Stimulated activated CD8-positive, alpha-beta memory T cell treated with anti-CD3 and anti-CD28 coated beads, Interleukin-15, amount 100 ng/mL, for 24 hours (primary cell): Measurements from ENCODE around the gene INTS7.
"Not testable (repeated sequence)": the region's sequence is repeated elsewhere in the genome, so short reads cannot be mapped to it uniquely, and the experiment has no call there.

Experiments used
- DNase-seq: peaks from one replicate; pipeline ENCODE4 v3.0.0-alpha.2; 2020; ENCODE audit warnings: low read depth

INTS7 gene

GRCh38 chr1:211978596-211978995 is 56.8 kb downstream of the INTS7 start:
- no peak for DNase-seq

GRCh38 chr1:211975152-211975941 is 60.0 kb downstream of the INTS7 start:
- DNase-seq, result no peak

DNA sequence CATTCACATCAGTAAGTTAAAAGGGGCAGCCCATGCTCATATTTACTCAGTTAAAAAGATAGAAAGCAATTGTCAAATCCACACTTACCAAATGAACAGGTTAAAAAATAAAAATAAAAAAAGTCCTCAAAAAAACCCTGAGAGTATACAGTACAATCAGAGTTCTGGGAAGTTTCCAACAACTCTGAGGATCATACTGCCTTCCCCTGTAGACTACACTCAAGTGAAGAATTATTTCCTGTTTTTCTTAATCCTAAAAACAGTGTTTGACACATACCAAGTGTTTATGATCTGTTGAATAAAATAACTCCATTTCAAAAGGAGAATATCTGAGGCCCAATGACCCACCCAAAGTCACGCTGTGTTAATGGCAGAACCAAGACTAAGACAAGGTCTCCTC is 61.8 kb downstream of the INTS7 start:
- DNase-seq, result no peak

GRCh38 chr1:211968200-211968834 is 67.0 kb downstream of the INTS7 start:
- DNase-seq, result no peak

- DNase-seq, result no peak
Measured at GRCh38 chr1:211967704-211968103, 67.7 kb downstream of the INTS7 start.

- DNase-seq, result no peak
Measured at GRCh38 chr1:211965108-211965805, 70.1 kb downstream of the INTS7 start.

DNA sequence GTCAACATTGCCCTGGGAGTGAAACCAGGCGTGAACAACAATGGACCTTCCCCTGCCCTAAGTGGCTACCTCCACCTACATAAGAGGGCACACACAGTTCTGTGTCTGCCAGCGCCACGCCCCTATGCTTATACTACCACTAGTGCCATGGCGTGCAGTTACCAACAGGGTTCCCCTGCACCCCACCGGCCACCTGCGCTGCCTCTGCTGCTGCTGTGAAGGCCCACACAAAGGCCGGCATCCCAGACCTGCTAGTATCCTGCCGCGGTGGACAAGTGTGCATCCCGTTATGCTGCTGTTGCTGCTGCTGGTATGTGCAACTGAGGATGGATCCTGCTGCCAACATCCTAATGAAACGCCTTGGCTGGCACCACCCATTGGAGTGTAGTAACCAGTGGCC is 75.7 kb downstream of the INTS7 start:
- no peak for DNase-seq

- DNase-seq, result no peak
Measured at GRCh38 chr1:211959221-211959620, 76.1 kb downstream of the INTS7 start.

DNA sequence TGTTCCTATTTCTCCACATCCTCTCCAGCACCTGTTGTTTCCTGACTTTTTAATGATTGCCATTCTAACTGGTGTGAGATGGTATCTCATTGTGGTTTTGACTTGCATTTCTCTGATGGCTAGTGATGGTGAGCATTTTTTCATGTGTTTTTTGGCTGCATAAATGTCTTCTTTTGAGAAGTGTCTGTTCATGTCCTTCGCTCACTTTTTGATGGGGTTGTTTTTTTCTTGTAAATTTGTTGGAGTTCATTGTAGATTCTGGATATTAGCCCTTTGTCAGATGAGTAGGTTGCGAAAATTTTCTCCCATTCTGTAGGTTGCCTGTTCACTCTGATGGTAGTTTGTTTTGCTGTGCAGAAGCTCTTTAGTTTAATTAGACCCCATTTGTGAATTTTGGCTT is 81.3 kb downstream of the INTS7 start:
- DNase-seq, result not testable (repeated sequence)

DNA sequence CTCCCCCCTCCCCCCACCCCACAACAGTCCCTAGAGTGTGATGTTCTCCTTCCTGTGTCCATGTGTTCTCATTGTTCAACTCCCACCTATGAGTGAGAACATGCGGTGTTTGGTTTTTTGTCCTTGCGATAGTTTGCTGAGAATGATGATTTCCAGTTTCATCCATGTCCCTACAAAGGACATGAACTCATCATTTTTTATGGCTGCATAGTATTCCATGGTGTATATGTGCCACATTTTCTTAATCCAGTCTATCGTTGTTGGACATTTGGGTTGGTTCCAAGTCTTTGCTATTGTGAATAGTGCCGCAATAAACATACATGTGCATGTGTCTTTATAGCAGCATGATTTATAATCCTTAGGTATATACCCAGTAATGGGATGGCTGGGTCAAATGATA is 81.8 kb downstream of the INTS7 start:
- DNase-seq, result not testable (repeated sequence)

DNA sequence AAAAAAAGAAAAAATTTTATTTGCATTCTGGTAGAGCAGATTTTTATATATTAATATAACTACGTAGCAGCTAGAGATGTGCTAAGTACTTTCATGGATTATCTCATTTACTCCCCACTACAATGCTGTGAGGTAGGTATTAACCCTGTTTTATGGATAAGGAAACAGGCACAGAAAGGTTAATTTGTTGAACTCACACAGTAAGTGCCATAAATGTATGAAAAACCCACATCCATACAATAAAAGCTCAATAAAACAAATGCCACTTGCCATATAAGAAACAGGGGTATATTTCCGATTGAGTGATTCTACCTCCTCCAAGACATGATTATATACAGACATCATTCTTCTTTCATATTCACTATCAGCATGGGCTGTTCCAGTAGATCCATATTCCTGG is 83.1 kb downstream of the INTS7 start:
- DNase-seq, result no peak

GRCh38 chr1:211951856-211952255 is 83.5 kb downstream of the INTS7 start:
- DNase-seq, result no peak

- no peak for DNase-seq
Measured at GRCh38 chr1:211948377-211948776, 87.0 kb downstream of the INTS7 start.

DNA sequence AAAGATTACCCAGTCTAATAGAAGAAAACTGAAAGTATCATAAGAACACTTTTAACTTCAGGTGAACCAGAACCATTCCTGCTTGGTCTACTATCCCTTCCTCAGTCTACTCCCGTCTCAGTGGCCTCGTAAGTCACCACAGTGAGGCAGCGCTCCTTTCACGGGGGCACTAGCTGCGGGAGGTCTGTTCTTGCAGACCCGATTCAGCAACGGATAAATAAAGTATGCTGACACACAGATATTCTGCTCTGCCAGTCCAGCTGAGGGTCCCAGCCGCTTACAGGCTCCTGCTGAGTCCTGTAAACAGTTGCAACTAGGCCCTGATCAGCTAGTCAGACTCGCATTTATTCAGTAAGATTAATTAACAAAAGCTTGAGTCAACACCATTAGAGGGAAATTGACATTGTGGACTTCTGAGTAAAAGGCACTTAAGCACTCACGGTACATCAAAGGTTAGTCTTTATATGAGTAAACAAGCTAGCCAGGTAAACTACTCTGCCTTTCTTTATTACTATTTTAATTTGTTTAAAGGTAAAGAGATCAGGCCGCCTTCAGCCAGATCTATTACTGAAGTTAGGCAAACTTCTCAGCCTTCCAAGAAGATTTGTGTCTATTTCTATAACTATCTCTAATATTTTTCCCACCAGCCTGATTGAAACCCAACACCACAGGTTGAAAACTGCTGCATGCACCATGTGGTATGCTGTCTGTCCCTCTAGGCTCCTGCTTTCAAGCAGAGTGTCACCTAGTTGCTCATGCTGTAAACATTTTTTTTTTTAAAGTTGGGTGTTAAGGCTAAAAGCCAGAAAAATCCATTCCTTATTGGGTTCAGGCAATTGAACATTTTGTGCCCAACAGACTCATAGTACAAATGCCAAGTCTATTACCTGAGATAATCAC is 87.7 kb downstream of the INTS7 start:
- no peak for DNase-seq

DNA sequence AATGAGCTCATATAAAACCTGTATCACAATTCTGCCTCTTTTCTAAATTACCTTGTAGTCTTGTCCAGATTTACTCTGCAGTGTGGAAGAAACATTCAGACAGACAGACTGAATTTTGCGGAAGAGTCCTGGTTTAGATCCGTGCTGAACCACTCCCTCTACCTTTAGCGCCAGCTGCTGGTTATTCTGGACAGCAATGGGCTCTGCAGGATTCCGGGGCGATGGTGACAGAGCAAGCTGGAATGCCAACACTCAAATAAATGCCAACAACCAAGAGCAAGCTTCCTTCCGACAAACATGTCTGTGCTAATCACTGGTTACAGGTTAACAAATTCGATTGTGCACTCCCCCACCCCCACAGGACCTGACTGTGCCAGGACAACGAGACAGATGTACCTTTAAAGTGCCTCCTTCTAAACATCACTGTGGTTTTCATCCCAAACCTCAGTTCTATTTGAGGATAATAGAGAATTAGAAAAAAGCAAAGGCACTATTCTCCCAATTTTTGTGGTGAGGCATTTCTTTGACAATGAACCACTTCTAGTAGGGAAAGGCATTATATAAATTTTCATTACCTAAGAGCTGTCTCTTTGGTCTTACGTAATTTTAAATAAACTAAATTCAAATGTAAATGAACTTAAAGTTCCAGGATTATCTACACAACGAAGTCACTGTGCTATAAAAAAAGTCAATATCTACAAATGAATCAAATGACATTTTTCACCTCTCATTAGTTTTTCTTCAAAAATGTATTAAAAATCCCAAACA is 90.4 kb downstream of the INTS7 start:
- DNase-seq, result no peak

- DNase-seq, result no peak
Measured at GRCh38 chr1:211942583-211942982, 92.8 kb downstream of the INTS7 start.

- DNase-seq, result no peak
Measured at GRCh38 chr1:211939876-211940468, 95.4 kb downstream of the INTS7 start.

GRCh38 chr1:211938561-211938997 is 96.8 kb downstream of the INTS7 start:
- DNase-seq, result no peak

- DNase-seq, result not testable (repeated sequence)
Measured at GRCh38 chr1:211937422-211937821, 97.9 kb downstream of the INTS7 start.

- DNase-seq, result no peak
Measured at GRCh38 chr1:211935448-211935970, 99.8 kb downstream of the INTS7 start.
